IMR-90 (cell line): ENCODE measurements around the gene CCNQ. TPM values are rescaled to one million over a fixed set of nuclear protein-coding genes. Genes with fewer than 3 reads are reported as not detected.

Experiments
- ATAC-seq: fragments of 200-7000 bp; cut with Tn5 transposase; 2 replicates; pipeline ENCODE4 v1.9.1; 2020; ENCODE audit warnings: low read depth, mild to moderate bottlenecking, moderate library complexity
- BruUV-seq: library from RNA; stranded (reverse); fragments of 400-500 nt; replicated peaks from 2 replicates; lab custom pipeline; 2021; lab: Mats Ljungman, UMichigan
- CTCF ChIA-PET: fragments of 300-600 bp; formaldehyde crosslinking; extraction: SDS; loops from one replicate; lab custom pipeline; 2021; ENCODE audit warnings: antibody characterized with exemption; lab: Yijun Ruan, JAX
- POLR2A ChIA-PET: fragments of 300-600 bp; sonication (Branson Sonifier 250); formaldehyde crosslinking; loops from one replicate; lab custom pipeline; 2022; ENCODE audit warnings: antibody characterized with exemption; ENCODE audit not compliant: unreplicated experiment; lab: Charles Lee
- DNase-seq: peaks from one replicate; pipeline ENCODE4 v3.0.0; 2013
- H2AFZ ChIP-seq: replicated peaks from 2 replicates; pipeline ENCODE3; 2013; ENCODE audit warnings: low read length, mild to moderate bottlenecking; ENCODE audit not compliant: poor library complexity
- H2AK5ac ChIP-seq: 2 replicates; pipeline ENCODE4 v1.6.1; 2013; ENCODE audit warnings: low read depth, low read length, inconsistent platforms
- H2AK9ac ChIP-seq: replicated peaks from 2 replicates; pipeline ENCODE3; 2013; ENCODE audit warnings: mild to moderate bottlenecking, low read depth, low read length, moderate library complexity; ENCODE audit not compliant: poor library complexity
- H2BK120ac ChIP-seq: 2 replicates; pipeline ENCODE4 v1.6.1; 2013; ENCODE audit warnings: low read depth, low read length, inconsistent platforms
- H2BK15ac ChIP-seq: 3 replicates; pipeline ENCODE4 v1.6.1; 2013; ENCODE audit warnings: low read depth, low read length, inconsistent platforms
- H2BK20ac ChIP-seq: 2 replicates; pipeline ENCODE4 v1.6.1; 2013; ENCODE audit warnings: low read depth, mild to moderate bottlenecking, inconsistent platforms, low read length, moderate library complexity
- H2BK5ac ChIP-seq: 2 replicates; pipeline ENCODE4 v1.6.1; 2013; ENCODE audit warnings: mild to moderate bottlenecking, low read depth, low read length, inconsistent platforms; ENCODE audit not compliant: poor library complexity, severe bottlenecking
- H3K14ac ChIP-seq: replicated peaks from 2 replicates; pipeline ENCODE4 v1.6.1; 2013; ENCODE audit warnings: low read depth, low read length, inconsistent platforms
- H3K18ac ChIP-seq: 2 replicates; pipeline ENCODE4 v1.6.1; 2013; ENCODE audit warnings: low read depth, low read length, control low read depth
- H3K23ac ChIP-seq: 2 replicates; pipeline ENCODE4 v1.6.1; 2013; ENCODE audit warnings: low read depth, low read length, inconsistent platforms
- H3K27ac ChIP-seq: 2 replicates; pipeline ENCODE4 v1.5.1; 2013; ENCODE audit warnings: mild to moderate bottlenecking, control low read depth, low read length; ENCODE audit not compliant: insufficient read depth
- H3K27me3 ChIP-seq: 2 replicates; pipeline ENCODE4 v1.6.1; 2013; ENCODE audit warnings: low read length; ENCODE audit not compliant: control insufficient read depth, insufficient read depth
- H3K36me3 ChIP-seq: 2 replicates; pipeline ENCODE4 v1.6.1; 2013; ENCODE audit warnings: low read length, mixed read lengths; ENCODE audit not compliant: control insufficient read depth, insufficient read depth
- H3K4ac ChIP-seq: 2 replicates; pipeline ENCODE4 v1.6.1; 2013; ENCODE audit warnings: low read depth, low read length, inconsistent platforms
- H3K4me1 ChIP-seq: 2 replicates; pipeline ENCODE4 v1.6.1; 2013; ENCODE audit warnings: low read length, mixed read lengths; ENCODE audit not compliant: control insufficient read depth, insufficient read depth
- H3K4me2 ChIP-seq: 2 replicates; pipeline ENCODE4 v1.6.1; 2013; ENCODE audit warnings: low read depth, mild to moderate bottlenecking, control low read depth, low read length, moderate library complexity
- H3K4me3 ChIP-seq: 2 replicates; pipeline ENCODE4 v1.5.1; 2013; ENCODE audit warnings: low read depth, mild to moderate bottlenecking, control low read depth, low read length, moderate library complexity; ENCODE audit not compliant: insufficient read depth
- H3K56ac ChIP-seq: 2 replicates; pipeline ENCODE4 v1.6.1; 2013; ENCODE audit warnings: low read length, inconsistent platforms; ENCODE audit not compliant: insufficient read depth; ENCODE audit errors: extremely low read depth
- H3K79me1 ChIP-seq, 2 experiments: 2 replicates each; pipeline ENCODE4 v1.6.1; 2013; ENCODE audit warnings: low read length in 2 of 2, inconsistent platforms in 1 of 2, low read depth in 1 of 2
- H3K9ac ChIP-seq: 2 replicates; pipeline ENCODE4 v1.6.1; 2013; ENCODE audit warnings: low read depth, low read length, control low read depth
- H3K9me1 ChIP-seq: 2 replicates; pipeline ENCODE4 v1.6.1; 2013; ENCODE audit warnings: low read length, inconsistent platforms; ENCODE audit not compliant: insufficient read depth
- H3K9me3 ChIP-seq: 2 replicates; pipeline ENCODE4 v1.6.1; 2013; ENCODE audit warnings: low read length; ENCODE audit not compliant: control insufficient read depth, insufficient read depth
- H4K20me1 ChIP-seq: 2 replicates; pipeline ENCODE4 v1.6.1; 2013; ENCODE audit warnings: low read length, inconsistent platforms; ENCODE audit not compliant: insufficient read depth
- H4K5ac ChIP-seq: 2 replicates; pipeline ENCODE4 v1.6.1; 2013; ENCODE audit warnings: mild to moderate bottlenecking, low read depth, low read length, control low read depth
- H4K8ac ChIP-seq, 2 experiments: 2 replicates each; pipeline ENCODE4 v1.6.1; 2013; ENCODE audit warnings: low read depth in 2 of 2, low read length in 2 of 2, control low read depth in 1 of 2, inconsistent platforms in 1 of 2
- H4K91ac ChIP-seq: 2 replicates; pipeline ENCODE4 v1.6.1; 2013; ENCODE audit warnings: low read depth, low read length, inconsistent platforms; ENCODE audit not compliant: insufficient read depth
- BHLHE40 ChIP-seq: fragments of 150-350 bp; IDR thresholded peaks from 2 replicates; pipeline ENCODE4 v1.6.1; 2016; ENCODE audit warnings: mild to moderate bottlenecking, low read depth, low read length
- CEBPB ChIP-seq: IDR thresholded peaks from 2 replicates; pipeline ENCODE4 v1.6.1; 2012; ENCODE audit warnings: low read depth, low read length, improper control_type of control experiment
- CHD1 ChIP-seq: IDR thresholded peaks from 2 replicates; pipeline ENCODE4 v1.6.1; 2012; ENCODE audit warnings: low read depth, low read length, improper control_type of control experiment
- CTCF ChIP-seq: conservative IDR thresholded peaks from 2 replicates; pipeline ENCODE4 v1.5.1; 2012; ENCODE audit warnings: mild to moderate bottlenecking, low read depth, low read length, improper control_type of control experiment
- ELK1 ChIP-seq: fragments of 150-350 bp; IDR thresholded peaks from 2 replicates; pipeline ENCODE4 v1.6.1; 2016; ENCODE audit warnings: low read depth, mild to moderate bottlenecking, low read length, moderate library complexity, borderline replicate concordance
- FOS ChIP-seq: fragments of 150-350 bp; IDR thresholded peaks from 2 replicates; pipeline ENCODE4 v1.6.1; 2016; ENCODE audit warnings: low read depth, low read length
- MAFK ChIP-seq: IDR thresholded peaks from 2 replicates; pipeline ENCODE4 v1.6.1; 2012; ENCODE audit warnings: low read depth, low read length, improper control_type of control experiment
- MAZ ChIP-seq: IDR thresholded peaks from 2 replicates; pipeline ENCODE4 v1.6.1; 2012; ENCODE audit warnings: low read depth, mild to moderate bottlenecking, low read length, improper control_type of control experiment, moderate library complexity, borderline replicate concordance
- MXI1 ChIP-seq: IDR thresholded peaks from 2 replicates; pipeline ENCODE4 v1.6.1; 2012; ENCODE audit warnings: low read depth, mild to moderate bottlenecking, low read length, moderate library complexity, borderline replicate concordance
- NFE2L2 ChIP-seq: fragments of 150-350 bp; IDR thresholded peaks from 2 replicates; pipeline ENCODE4 v1.6.1; 2016; ENCODE audit warnings: low read depth, mild to moderate bottlenecking, low read length
- POLR2A ChIP-seq: IDR thresholded peaks from 2 replicates; pipeline ENCODE4 v1.6.1; 2012; ENCODE audit warnings: mild to moderate bottlenecking, low read depth, low read length
- RCOR1 ChIP-seq: IDR thresholded peaks from 2 replicates; pipeline ENCODE4 v1.6.1; 2012; ENCODE audit warnings: mild to moderate bottlenecking, low read length, improper control_type of control experiment; ENCODE audit not compliant: insufficient replicate concordance
- RFX5 ChIP-seq: IDR thresholded peaks from 2 replicates; pipeline ENCODE4 v1.8.0; 2012; ENCODE audit warnings: low read depth, mild to moderate bottlenecking, low read length, moderate library complexity
- SMC3 ChIP-seq: fragments of 150-350 bp; IDR thresholded peaks from 2 replicates; pipeline ENCODE4 v1.6.1; 2016; ENCODE audit warnings: low read depth, mild to moderate bottlenecking, antibody characterized with exemption, low read length, moderate library complexity
- WGBS, 2 experiments: methylation state at CpG; one replicate each; pipeline versions ENCODE4 v1.1.5 to v1.1.7; 2013; ENCODE audit warnings: missing lambda C conversion rate in 2 of 2; ENCODE audit not compliant: insufficient read length in 1 of 2; ENCODE audit errors: extremely low coverage in 2 of 2; 5-methylcytosine and 5-hydroxymethylcytosine counted together
- dilution Hi-C: fragments of 300-500 bp; cut with HindIII; formaldehyde crosslinking; loops from one replicate; pipeline ENCODE4 v1.14.3; 2018; ENCODE audit warnings: low sequenced_read_pairs; ENCODE audit not compliant: unreplicated experiment
- in situ Hi-C: fragments of 300-500 bp; cut with MboI; formaldehyde crosslinking; loops from 3 replicates; pipeline ENCODE4 v1.14.3; 2019; ENCODE audit warnings: low sequenced_read_pairs, inconsistent platforms, mixed read lengths
- intact Hi-C: fragments of 100-400 bp; cut with micrococcal nuclease; formaldehyde crosslinking; loops from 2 replicates; pipeline ENCODE4 v1.10.0; 2022
- polyA plus RNA-seq, 3 experiments: library from polyadenylated mRNA; depleted of rRNA; stranded (reverse); fragments of >200 nt; gene quantifications; 2 replicates each; pipeline ENCODE4 v1.2.3, GENCODE V29; 2012; ENCODE audit warnings: low replicate concordance in 1 of 3
- total RNA-seq: library from RNA; depleted of rRNA; stranded (reverse); fragments of >200 nt; gene quantifications from 2 replicates; pipeline ENCODE4 v1.2.3, GENCODE V29; 2012
- TF ChIP-seq, protein P1 (sequence below): fragments of 150-350 bp; IDR thresholded peaks from 2 replicates; pipeline ENCODE4 v1.6.1; 2017; ENCODE audit warnings: mild to moderate bottlenecking, antibody characterized with exemption, low read length, low read depth

Gene CCNQ
- total and polyA plus RNA-seq, 2 of the 4 experiments (the other 2 are of a cell fraction): 27.6 to 35.2 TPM

GRCh38 chrX:153640045-153640686 lies 41.2 kb upstream of the CCNQ start:
- Histone ChIP-seq H3K79me1 (no peaks in the 10 kb centered on the region), H2AK9ac (no peak overlapping the region), H3K23ac (no peak overlapping the region), H3K4me3 (no peak overlapping the region), H3K14ac (no peak overlapping the region), H2BK15ac (no peak overlapping the region), H3K9me1 (no peaks in the 10 kb centered on the region), H3K56ac (no peak overlapping the region), H4K8ac (no peak overlapping the region), H2BK5ac (no peak overlapping the region), H2AFZ (no peak overlapping the region), H2BK120ac (no peak overlapping the region), H4K91ac (no peak overlapping the region), H3K18ac (no peak overlapping the region), H3K4me2 (no peak overlapping the region), H3K4me1 (no peaks in the 10 kb centered on the region), H2BK20ac (no peak overlapping the region), H2AK5ac (no peak overlapping the region), H3K27ac (no peak overlapping the region), H3K36me3 (no peaks in the 10 kb centered on the region), H3K4ac (no peak overlapping the region), H4K5ac (no peak overlapping the region), H4K20me1 (no peaks in the 10 kb centered on the region), H3K9ac (no peak overlapping the region), H3K27me3 (peaks cover 48% of the 10 kb centered on the region), H3K9me3 (peaks cover 4% of the 10 kb centered on the region; the same call in 1 of the 2 replicates)
- POLR2A ChIA-PET: no interaction called here
- no TSS peak for BruUV-seq
- dilution Hi-C loops (no loop called here), intact Hi-C loops (no loop called here), in situ Hi-C loops (no loop called here)
- CTCF ChIA-PET: no interaction called here
- no peak for DNase-seq
- no peak for ATAC-seq
- WGBS, 2 experiments: 75% methylated on average over 12 of the region's 23 CpGs; no CpG with 5 or more reads in 1 of the 2 experiments
- TF ChIP-seq, protein P1, sequence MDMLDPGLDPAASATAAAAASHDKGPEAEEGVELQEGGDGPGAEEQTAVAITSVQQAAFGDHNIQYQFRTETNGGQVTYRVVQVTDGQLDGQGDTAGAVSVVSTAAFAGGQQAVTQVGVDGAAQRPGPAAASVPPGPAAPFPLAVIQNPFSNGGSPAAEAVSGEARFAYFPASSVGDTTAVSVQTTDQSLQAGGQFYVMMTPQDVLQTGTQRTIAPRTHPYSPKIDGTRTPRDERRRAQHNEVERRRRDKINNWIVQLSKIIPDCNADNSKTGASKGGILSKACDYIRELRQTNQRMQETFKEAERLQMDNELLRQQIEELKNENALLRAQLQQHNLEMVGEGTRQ: no peak
- TF ChIP-seq MAFK: no peak
- TF ChIP-seq ELK1: no peak
- no peak for TF ChIP-seq CEBPB
- TF ChIP-seq MXI1: no peak
- no peak for TF ChIP-seq MAZ
- no peak for TF ChIP-seq POLR2A
- no peak for TF ChIP-seq CHD1
- TF ChIP-seq RCOR1: no peak
- TF ChIP-seq BHLHE40: no peak
- TF ChIP-seq SMC3: no peak
- TF ChIP-seq FOS: no peak
- no peak for TF ChIP-seq CTCF
- no peak for TF ChIP-seq RFX5
- no peak for TF ChIP-seq NFE2L2
